Right cardiac atrium (tissue), 5 donors: ENCODE data around the gene SEC23IP. TPM values are rescaled to one million over a fixed set of nuclear protein-coding genes. Genes with fewer than 3 reads are reported as not detected.
"Not testable (repeated sequence)": the region's sequence is repeated elsewhere in the genome, so short reads cannot be mapped to it uniquely, and the experiment has no call there.

Experiments
- ATAC-seq, 2 donors: fragments of 200-7000 bp; cut with Tn5 transposase; one replicate each; pipeline versions ENCODE4 v1.8.0 to v1.9.1; 2020; ENCODE audit warnings: moderate library complexity in 2 of 2, mild to moderate bottlenecking in 1 of 2
- DNase-seq, 3 donors: peaks; one replicate each; pipeline ENCODE4 v3.0.0-alpha.2; 2020
- H3K27ac ChIP-seq: one replicate; pipeline ENCODE4 v1.5.1; 2013; ENCODE audit warnings: mild to moderate bottlenecking, low read length, control low read depth, moderate library complexity
- H3K27me3 ChIP-seq: one replicate; pipeline ENCODE4 v1.6.1; 2013; ENCODE audit not compliant: control insufficient read depth, insufficient read depth
- H3K4me1 ChIP-seq: one replicate; pipeline ENCODE4 v1.6.1; 2013; ENCODE audit warnings: low read length; ENCODE audit not compliant: control insufficient read depth, insufficient read depth
- H3K4me3 ChIP-seq: one replicate; pipeline ENCODE4 v1.5.1; 2013; ENCODE audit warnings: low read length, control low read depth
- H3K9me3 ChIP-seq: one replicate; pipeline ENCODE4 v1.6.1; 2013; ENCODE audit warnings: low read length; ENCODE audit not compliant: control insufficient read depth
- WGBS: extraction: QIAGEN DNeasy Blood & Tissue Kit; methylation state at CpG from one replicate; pipeline ENCODE4 v1.1.7; 2013; 5-methylcytosine and 5-hydroxymethylcytosine counted together
- intact Hi-C, 4 donors: fragments of 100-400 bp; cut with DNase I; formaldehyde crosslinking; loops; one replicate each; pipeline versions ENCODE4 v1.11.0 to v1.14.0; 2022 to 2023
- polyA plus RNA-seq: library from polyadenylated mRNA; stranded (reverse); fragments of 200-250 nt; gene quantifications from one replicate; pipeline ENCODE4 v1.2.3, GENCODE V29; 2013
- total RNA-seq, 4 donors: library from RNA; stranded (reverse); fragmentation: NEBNext Ultra II Directional; extraction: Animal tissue kit (Norgen Biotek cat#: 25700); gene quantifications; one replicate each; pipeline ENCODE4 v1.2.1, GENCODE V29; 2021
- donor health status: healthy with polysubstance abuse.
- donor health status: DM: no; HTN: yes; CAD: no.
- donor health status: DM: no; HTN: no; CAD: no.
- donor health status: DM: no; HTN: yes; CAD: no; lungs with severe emphysema.
- donor health status: DM: yes; HTN: yes; CAD: no.

SEC23IP gene
- total and polyA plus RNA-seq, 5 donors: 6.9 to 41.9 (median 29.8) TPM

GRCh38 chr10:119860866-119861607, 31.5 kb upstream of the SEC23IP start:
- WGBS: 74% methylated on average over 7 of the region's 7 CpGs
- H3K4me3 ChIP-seq: no peak overlapping the region
- no peaks in the 10 kb centered on the region for H3K4me1 ChIP-seq
- H3K27ac ChIP-seq: no peak overlapping the region
- H3K27me3 ChIP-seq: no peaks in the 10 kb centered on the region
- H3K9me3 ChIP-seq: no peaks in the 10 kb centered on the region
- intact Hi-C loops: loop anchor here in 1 of 4 donors (10.0 kb wide), 2 partner anchors 106 to 246 kb away; no protein-coding TSS in a partner anchor
- DNase-seq (no peak), ATAC-seq (no peak)

- no peak for DNase-seq
- H3K27ac ChIP-seq: no peak overlapping the region
- intact Hi-C loops: loop anchor here in 1 of 4 donors (10.0 kb wide), 2 partner anchors 108 to 248 kb away; no protein-coding TSS in a partner anchor
- no peak overlapping the region for H3K4me3 ChIP-seq
- no peak for ATAC-seq
- no peaks in the 10 kb centered on the region for H3K27me3 ChIP-seq
- H3K4me1 ChIP-seq: no peaks in the 10 kb centered on the region
- WGBS: 76% methylated on average over 1 of the region's 1 CpG
- H3K9me3 ChIP-seq: no peaks in the 10 kb centered on the region
Observed at GRCh38 chr10:119862524-119862923, 30.0 kb upstream of the SEC23IP start.

- 57% methylated on average over 4 of the region's 4 CpGs for WGBS
Observed at GRCh38 chr10:119863951-119864565, 28.5 kb upstream of the SEC23IP start.

GRCh38 chr10:119865699-119866240, 26.8 kb upstream of the SEC23IP start:
- no peaks in the 10 kb centered on the region for H3K9me3 ChIP-seq
- 94% methylated on average over 6 of the region's 6 CpGs for WGBS
- H3K4me1 ChIP-seq: peaks cover 2% of the 10 kb centered on the region
- no peak overlapping the region for H3K27ac ChIP-seq
- DNase-seq (no peak), ATAC-seq (no peak)
- no peaks in the 10 kb centered on the region for H3K27me3 ChIP-seq
- intact Hi-C loops: loop anchor here in 1 of 4 donors (10.0 kb wide), 2 partner anchors 111 to 251 kb away; no protein-coding TSS in a partner anchor
- H3K4me3 ChIP-seq: no peak overlapping the region

More at GRCh38 chr10:119863951-119864565, 28.5 kb upstream of the SEC23IP start:
- peaks cover 2% of the 10 kb centered on the region for H3K4me1 ChIP-seq
- H3K4me3 ChIP-seq: no peak overlapping the region
- ATAC-seq: no peak
- no peaks in the 10 kb centered on the region for H3K9me3 ChIP-seq
- no peaks in the 10 kb centered on the region for H3K27me3 ChIP-seq
- no peak overlapping the region for H3K27ac ChIP-seq
- intact Hi-C loops: loop anchor here in 1 of 4 donors (10.0 kb wide), 2 partner anchors 109 to 249 kb away; no protein-coding TSS in a partner anchor
- DNase-seq: no peak

GRCh38 chr10:119867317-119867716, 25.2 kb upstream of the SEC23IP start:
- Histone ChIP-seq H3K4me1 (peaks cover 2% of the 10 kb centered on the region), H3K27me3 (no peaks in the 10 kb centered on the region), H3K4me3 (no peak overlapping the region), H3K27ac (no peak overlapping the region), H3K9me3 (no peaks in the 10 kb centered on the region)
- ATAC-seq: no peak
- intact Hi-C loops: loop anchor here in 1 of 4 donors (10.0 kb wide), 2 partner anchors 113 to 253 kb away; no protein-coding TSS in a partner anchor
- DNase-seq: no peak
- 75% methylated on average over 7 of the region's 7 CpGs for WGBS

GRCh38 chr10:119869398-119869797, 23.1 kb upstream of the SEC23IP start:
- H3K27ac ChIP-seq, H3K4me1 ChIP-seq, H3K9me3 ChIP-seq, H3K4me3 ChIP-seq, DNase-seq, H3K27me3 ChIP-seq, ATAC-seq: not testable (repeated sequence)
- WGBS: 82% methylated on average over 4 of the region's 4 CpGs
- intact Hi-C loops: loop anchor here in 1 of 4 donors (10.0 kb wide), 2 partner anchors 115 to 255 kb away; no protein-coding TSS in a partner anchor

- intact Hi-C loops: no loop called here
- H3K9me3 ChIP-seq: no peaks in the 10 kb centered on the region
- H3K27ac ChIP-seq: peak overlapping the region; percentile 85
- H3K4me3 ChIP-seq: peak overlapping the region; percentile 94
- under 1% methylated on average over 56 of the region's 56 CpGs for WGBS
- peak; percentile 54 to 82 (median 78) for DNase-seq
- ATAC-seq: peak; percentile 27 to 34
- peaks cover 2% of the 10 kb centered on the region for H3K4me1 ChIP-seq
- no peaks in the 10 kb centered on the region for H3K27me3 ChIP-seq
Observed at GRCh38 chr10:119871881-119872609, 20.5 kb upstream of the SEC23IP start.

- ATAC-seq (no peak), DNase-seq (no peak)
- H3K4me1 ChIP-seq: peaks cover 2% of the 10 kb centered on the region
- intact Hi-C loops: no loop called here
- WGBS: under 1% methylated on average over 42 of the region's 42 CpGs
- H3K4me3 ChIP-seq: peak within 1 kb of the TSS; percentile 94
- H3K27me3 ChIP-seq: no peaks in the 10 kb centered on the region
- peak within 1 kb of the TSS; percentile 92 for H3K27ac ChIP-seq
- H3K9me3 ChIP-seq: no peaks in the 10 kb centered on the region
Observed at GRCh38 chr10:119872610-119872859, 20.0 kb upstream of the SEC23IP start, which contains the start of gene MCMBP. Gene MCMBP (minus strand): TSS chr10:119872843. CDS start chr10:119872584, 259 bp downstream.

- DNase-seq (peak; percentile 92 to 97 (median 97)), ATAC-seq (peak; percentile 99)
- Histone ChIP-seq H3K27me3 (no peaks in the 10 kb centered on the region), H3K27ac (peak overlapping the region; percentile 92), H3K4me1 (peaks cover 2% of the 10 kb centered on the region), H3K9me3 (no peaks in the 10 kb centered on the region), H3K4me3 (peak overlapping the region; percentile 94)
- intact Hi-C loops: no loop called here
- under 1% methylated on average over 75 of the region's 75 CpGs for WGBS
Observed at GRCh38 chr10:119872860-119873681, 19.5 kb upstream of the SEC23IP start.

- intact Hi-C loops: no loop called here
- Histone ChIP-seq H3K4me1 (no peaks in the 10 kb centered on the region), H3K27ac (no peak overlapping the region), H3K27me3 (no peaks in the 10 kb centered on the region), H3K9me3 (no peaks in the 10 kb centered on the region), H3K4me3 (no peak overlapping the region)
- DNase-seq (no peak), ATAC-seq (no peak)
- WGBS: 58% methylated on average over 2 of the region's 2 CpGs
Observed at GRCh38 chr10:119878524-119878923, 14.0 kb upstream of the SEC23IP start.
